H9 (cell line): ENCODE data around the gene ITIH5. TPM values are rescaled to one million over a fixed set of nuclear protein-coding genes. Genes with fewer than 3 reads are reported as not detected.

ENCODE experiments used
- DNase-seq: peaks from one replicate; pipeline ENCODE4 v3.0.0-alpha.2; 2017
- H2AFZ ChIP-seq: one replicate; pipeline ENCODE4 v1.6.1; 2013; ENCODE audit warnings: mild to moderate bottlenecking, low read length, control low read depth, moderate library complexity
- H2AK5ac ChIP-seq: 2 replicates; pipeline ENCODE4 v1.6.1; 2013; ENCODE audit warnings: low read length, control low read depth, mixed read lengths; ENCODE audit not compliant: insufficient read length
- H2BK120ac ChIP-seq: one replicate; pipeline ENCODE4 v1.6.1; 2013; ENCODE audit warnings: low read depth, mild to moderate bottlenecking, low read length, control low read depth, inconsistent platforms; ENCODE audit not compliant: poor library complexity, severe bottlenecking
- H2BK12ac ChIP-seq: 2 replicates; pipeline ENCODE4 v1.6.1; 2013; ENCODE audit warnings: low read length, control low read depth, mixed read lengths, low read depth; ENCODE audit not compliant: insufficient read length
- H2BK15ac ChIP-seq: 2 replicates; pipeline ENCODE4 v1.6.1; 2013; ENCODE audit warnings: low read depth, low read length, control low read depth
- H2BK20ac ChIP-seq: one replicate; pipeline ENCODE4 v1.6.1; 2013; ENCODE audit warnings: low read depth, mild to moderate bottlenecking, low read length, control low read depth, inconsistent platforms; ENCODE audit not compliant: poor library complexity, severe bottlenecking
- H2BK5ac ChIP-seq: 2 replicates; pipeline ENCODE4 v1.6.1; 2013; ENCODE audit warnings: low read length, control low read depth, mixed read lengths; ENCODE audit not compliant: insufficient read length
- H3K14ac ChIP-seq: 2 replicates; pipeline ENCODE4 v1.6.1; 2013; ENCODE audit warnings: low read length, control low read depth; ENCODE audit not compliant: insufficient read depth
- H3K18ac ChIP-seq: 2 replicates; pipeline ENCODE4 v1.6.1; 2013; ENCODE audit warnings: low read depth, mild to moderate bottlenecking, mixed read lengths, low read length, control low read depth; ENCODE audit not compliant: insufficient read length
- H3K23ac ChIP-seq: 2 replicates; pipeline ENCODE4 v1.6.1; 2013; ENCODE audit warnings: low read length, control low read depth, mixed read lengths, low read depth; ENCODE audit not compliant: insufficient read length
- H3K23me2 ChIP-seq: 2 replicates; pipeline ENCODE4 v1.6.1; 2013; ENCODE audit warnings: low read depth, mild to moderate bottlenecking, mixed read lengths, low read length, control low read depth; ENCODE audit not compliant: insufficient read length, poor library complexity, severe bottlenecking
- H3K27ac ChIP-seq: 2 replicates; pipeline ENCODE4 v1.5.1; 2013; ENCODE audit warnings: low read length, control low read depth, mixed read lengths, low read depth; ENCODE audit not compliant: insufficient read length
- H3K27me3 ChIP-seq: 2 replicates; pipeline ENCODE4 v1.6.1; 2013; ENCODE audit warnings: low read length, control low read depth, inconsistent platforms; ENCODE audit not compliant: insufficient read depth
- H3K4ac ChIP-seq: 2 replicates; pipeline ENCODE4 v1.6.1; 2013; ENCODE audit warnings: low read depth, mild to moderate bottlenecking, control low read depth, inconsistent platforms, low read length, moderate library complexity
- H3K4me1 ChIP-seq: 2 replicates; pipeline ENCODE4 v1.6.1; 2013; ENCODE audit warnings: low read length, control low read depth, inconsistent platforms; ENCODE audit not compliant: insufficient read depth
- H3K4me2 ChIP-seq: 2 replicates; pipeline ENCODE4 v1.6.1; 2013; ENCODE audit warnings: low read length, control low read depth, mixed read lengths; ENCODE audit not compliant: insufficient read length, insufficient read depth
- H3K56ac ChIP-seq: 2 replicates; pipeline ENCODE4 v1.6.1; 2013; ENCODE audit warnings: low read depth, mild to moderate bottlenecking, mixed read lengths, low read length, control low read depth; ENCODE audit not compliant: insufficient read length
- H3K79me1 ChIP-seq: 2 replicates; pipeline ENCODE4 v1.6.1; 2013; ENCODE audit warnings: low read depth, mild to moderate bottlenecking, moderate library complexity, low read length, control low read depth, inconsistent platforms; ENCODE audit not compliant: insufficient read depth, poor library complexity, severe bottlenecking
- H3K79me2 ChIP-seq: 2 replicates; pipeline ENCODE4 v1.6.1; 2013; ENCODE audit warnings: low read length, control low read depth, inconsistent platforms; ENCODE audit not compliant: insufficient read depth
- H3K9ac ChIP-seq: 2 replicates; pipeline ENCODE4 v1.6.1; 2013; ENCODE audit warnings: low read length, control low read depth, mixed read lengths; ENCODE audit not compliant: insufficient read length; ENCODE audit errors: extremely low read depth
- H3K9me3 ChIP-seq: one replicate; pipeline ENCODE4 v1.6.1; 2013; ENCODE audit warnings: low read depth, low read length, inconsistent platforms; ENCODE audit not compliant: control insufficient read depth
- H3T11ph ChIP-seq: one replicate; pipeline ENCODE4 v1.6.1; 2013; ENCODE audit warnings: mild to moderate bottlenecking, low read length, control low read depth, inconsistent platforms
- H4K20me1 ChIP-seq: one replicate; pipeline ENCODE4 v1.6.1; 2013; ENCODE audit not compliant: control insufficient read depth, insufficient read length, insufficient read depth
- H4K5ac ChIP-seq: 2 replicates; pipeline ENCODE4 v1.6.1; 2013; ENCODE audit warnings: low read depth, mild to moderate bottlenecking, mixed read lengths, low read length, control low read depth; ENCODE audit not compliant: insufficient read length
- H4K8ac ChIP-seq: replicated peaks from 2 replicates; pipeline ENCODE4 v1.6.1; 2013; ENCODE audit warnings: low read length, control low read depth, mixed read lengths, low read depth; ENCODE audit not compliant: insufficient read length
- H4K91ac ChIP-seq: 2 replicates; pipeline ENCODE4 v1.6.1; 2013; ENCODE audit warnings: low read depth, mild to moderate bottlenecking, moderate library complexity, mixed read lengths, low read length, control low read depth; ENCODE audit not compliant: insufficient read length
- H3K27ac Mint-ChIP-seq, 3 experiments: 2 replicates in 2 of 3; 3 replicates in 1 of 3; pipeline ENCODE4 v1.8.0; 2020 to 2021; ENCODE audit warnings: mixed read lengths in 3 of 3, mild to moderate bottlenecking in 1 of 3, moderate library complexity in 1 of 3
- H3K27me3 Mint-ChIP-seq: 2 replicates; pipeline ENCODE4 v1.8.0; 2021; ENCODE audit warnings: low read depth, mild to moderate bottlenecking, moderate library complexity, mixed read lengths
- H3K36me3 Mint-ChIP-seq, 3 experiments: 2 replicates in 2 of 3; 3 replicates in 1 of 3; pipeline ENCODE4 v1.8.0; 2020 to 2021; ENCODE audit warnings: low read depth in 3 of 3, mixed read lengths in 3 of 3; ENCODE audit not compliant: insufficient read depth in 1 of 3
- H3K4me1 Mint-ChIP-seq, 2 experiments: 2 replicates each; pipeline ENCODE4 v1.8.0; 2020; ENCODE audit warnings: mixed read lengths in 2 of 2
- H3K4me3 Mint-ChIP-seq, 2 experiments: 2 replicates in 1 of 2; 3 replicates in 1 of 2; pipeline ENCODE4 v1.8.0; 2020 to 2021; ENCODE audit warnings: mild to moderate bottlenecking in 2 of 2, mixed read lengths in 2 of 2, moderate library complexity in 1 of 2
- H3K9me3 Mint-ChIP-seq, 2 experiments: 2 replicates in 1 of 2; 3 replicates in 1 of 2; pipeline ENCODE4 v1.8.0; 2020; ENCODE audit warnings: mild to moderate bottlenecking in 2 of 2, mixed read lengths in 2 of 2, moderate library complexity in 1 of 2
- WGBS: extraction: QIAGEN DNeasy Blood & Tissue Kit; methylation state at CpG from one replicate; pipeline ENCODE4 v1.1.7; 2013; ENCODE audit warnings: missing lambda C conversion rate, low lambda C conversion rate, mixed read lengths; ENCODE audit not compliant: insufficient read length; ENCODE audit errors: extremely low coverage; 5-methylcytosine and 5-hydroxymethylcytosine counted together
- total RNA-seq: library from RNA; stranded (reverse); gene quantifications from 2 replicates; pipeline ENCODE4 v1.2.1, GENCODE V29; 2021
- TF ChIP-seq, protein P1 (sequence below): fragments of 200-600 bp; sonication (generic); conservative IDR thresholded peaks from 3 replicates; pipeline ENCODE4 v1.8.0; 2021; ENCODE audit warnings: antibody characterized with exemption, mild to moderate bottlenecking

The ITIH5 gene
- total RNA-seq, 1 experiment from 2014 or later, result 1.3 TPM

GRCh38 chr10:7703140-7703539 is 36.4 kb upstream of the ITIH5 start, which contains the start of gene ITIH2:
ITIH2 (plus strand) TSS chr10:7703316; CDS start chr10:7703435, 119 bp downstream.
- Histone ChIP-seq H3K27me3 (no peaks in the 10 kb centered on the region), H4K8ac (no peak within 1 kb of the TSS), H3K23me2 (no peaks in the 10 kb centered on the region), H3T11ph (no peak within 1 kb of the TSS), H3K4ac (no peak within 1 kb of the TSS), H2BK12ac (no peak within 1 kb of the TSS), H4K5ac (no peak within 1 kb of the TSS), H3K79me2 (no peaks in the 10 kb centered on the region), H3K23ac (no peak within 1 kb of the TSS), H3K9ac (no peak within 1 kb of the TSS), H3K56ac (no peak within 1 kb of the TSS), H4K20me1 (no peaks in the 10 kb centered on the region), H2BK15ac (no peak within 1 kb of the TSS), H2BK20ac (no peak within 1 kb of the TSS), H3K14ac (no peak within 1 kb of the TSS), H3K4me1 (peaks cover 3% of the 10 kb centered on the region; the same call in 1 of the 2 replicates), H2BK120ac (no peak within 1 kb of the TSS), H2AFZ (no peak within 1 kb of the TSS), H3K9me3 (no peaks in the 10 kb centered on the region), H3K4me2 (no peak within 1 kb of the TSS), H2BK5ac (no peak within 1 kb of the TSS), H2AK5ac (no peak within 1 kb of the TSS), H3K18ac (no peak within 1 kb of the TSS), H4K91ac (no peak within 1 kb of the TSS), H3K27ac (no peak within 1 kb of the TSS), H3K79me1 (no peaks in the 10 kb centered on the region)
- no peak for DNase-seq
- Mint-ChIP-seq H3K4me3 (no peak within 1 kb of the TSS), H3K36me3 (no peaks in the 10 kb centered on the region), H3K9me3 (peaks cover 0 to 1% of the 10 kb centered on the region in 2 experiments; a peak in 2 of 5 replicates), H3K27ac (no peak within 1 kb of the TSS; a peak in 1 of 7 replicates), H3K27me3 (peaks cover 2% of the 10 kb centered on the region; the same call in 1 of the 2 replicates), H3K4me1 (peaks cover 5 to 6% of the 10 kb centered on the region in 2 experiments; a peak in 3 of 4 replicates)
- WGBS, result no CpG with 5 or more reads among the region's 4 CpGs
- TF ChIP-seq, protein P1, sequence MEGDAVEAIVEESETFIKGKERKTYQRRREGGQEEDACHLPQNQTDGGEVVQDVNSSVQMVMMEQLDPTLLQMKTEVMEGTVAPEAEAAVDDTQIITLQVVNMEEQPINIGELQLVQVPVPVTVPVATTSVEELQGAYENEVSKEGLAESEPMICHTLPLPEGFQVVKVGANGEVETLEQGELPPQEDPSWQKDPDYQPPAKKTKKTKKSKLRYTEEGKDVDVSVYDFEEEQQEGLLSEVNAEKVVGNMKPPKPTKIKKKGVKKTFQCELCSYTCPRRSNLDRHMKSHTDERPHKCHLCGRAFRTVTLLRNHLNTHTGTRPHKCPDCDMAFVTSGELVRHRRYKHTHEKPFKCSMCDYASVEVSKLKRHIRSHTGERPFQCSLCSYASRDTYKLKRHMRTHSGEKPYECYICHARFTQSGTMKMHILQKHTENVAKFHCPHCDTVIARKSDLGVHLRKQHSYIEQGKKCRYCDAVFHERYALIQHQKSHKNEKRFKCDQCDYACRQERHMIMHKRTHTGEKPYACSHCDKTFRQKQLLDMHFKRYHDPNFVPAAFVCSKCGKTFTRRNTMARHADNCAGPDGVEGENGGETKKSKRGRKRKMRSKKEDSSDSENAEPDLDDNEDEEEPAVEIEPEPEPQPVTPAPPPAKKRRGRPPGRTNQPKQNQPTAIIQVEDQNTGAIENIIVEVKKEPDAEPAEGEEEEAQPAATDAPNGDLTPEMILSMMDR, result no peak
